Esophagus muscularis mucosa (tissue), 3 donors: ENCODE results near the gene UPK1B.
"Not testable (repeated sequence)": the region's sequence is repeated elsewhere in the genome, so short reads cannot be mapped to it uniquely, and the experiment has no call there.

Experiments
- CTCF ChIP-seq, 3 experiments: fragments of 200-600 bp in 2 of 3; fragments of 450-650 bp in 1 of 3; sonication (generic) in 2 of 3; IDR thresholded peaks; one replicate each; pipeline ENCODE4 v1.5.1; 2017 to 2019; ENCODE audit warnings: antibody characterized with exemption in 3 of 3, mild to moderate bottlenecking in 2 of 3, moderate library complexity in 1 of 3
- POLR2A ChIP-seq: fragments of 450-650 bp; IDR thresholded peaks from one replicate; pipeline ENCODE4 v1.6.1; 2017; ENCODE audit warnings: antibody characterized with exemption, moderate library complexity, mild to moderate bottlenecking, low read depth
- POLR2AphosphoS5 ChIP-seq, 2 donors: sonication (generic); formaldehyde crosslinking; IDR thresholded peaks; one replicate each; pipeline ENCODE4 v1.6.1; 2017; ENCODE audit warnings: antibody characterized with exemption in 2 of 2

GRCh38 chr3:119164745-119165144 is 8.7 kb upstream of the UPK1B start:
- not testable (repeated sequence) for TF ChIP-seq CTCF (IDR thresholded peaks at IDR 0.05); POLR2A; POLR2AphosphoS5 (IDR thresholded peaks at IDR 0.05)
